Effector memory CD8-positive, alpha-beta T cell (primary cell): ENCODE data around the gene ITIH3.
A peak's percentile ranks its signal among the peaks of the same experiment; 100 is the strongest.

ENCODE experiments used
- ATAC-seq: fragments of 150-1000 bp; cut with Tn5 transposase; replicated peaks from 2 replicates; pipeline ENCODE4 v1.10.0; 2021; ENCODE audit warnings: mild to moderate bottlenecking, moderate library complexity
- DNase-seq, 3 experiments: peaks; one replicate each; pipeline ENCODE4 v3.0.0; 2021
- H3K27ac Mint-ChIP-seq, 2 donors: one replicate each; pipeline ENCODE4 v1.8.0; 2022; ENCODE audit warnings: mild to moderate bottlenecking in 2 of 2, mixed read lengths in 2 of 2, moderate library complexity in 2 of 2
- H3K27me3 Mint-ChIP-seq, 2 donors: one replicate each; pipeline ENCODE4 v1.8.0; 2022; ENCODE audit warnings: mixed read lengths in 2 of 2
- H3K36me3 Mint-ChIP-seq: one replicate; pipeline ENCODE4 v1.8.0; 2022; ENCODE audit warnings: mild to moderate bottlenecking, moderate library complexity, mixed read lengths; ENCODE audit not compliant: insufficient read depth
- H3K4me1 Mint-ChIP-seq, 2 donors: one replicate each; pipeline ENCODE4 v1.8.0; 2022; ENCODE audit warnings: low read depth in 2 of 2, mixed read lengths in 2 of 2
- H3K4me3 Mint-ChIP-seq, 2 donors: one replicate each; pipeline ENCODE4 v1.8.0; 2022; ENCODE audit warnings: mild to moderate bottlenecking in 2 of 2, mixed read lengths in 2 of 2, moderate library complexity in 2 of 2
- H3K9me3 Mint-ChIP-seq, 2 donors: one replicate each; pipeline ENCODE4 v1.8.0; 2022; ENCODE audit warnings: mixed read lengths in 2 of 2

The ITIH3 gene

DNA sequence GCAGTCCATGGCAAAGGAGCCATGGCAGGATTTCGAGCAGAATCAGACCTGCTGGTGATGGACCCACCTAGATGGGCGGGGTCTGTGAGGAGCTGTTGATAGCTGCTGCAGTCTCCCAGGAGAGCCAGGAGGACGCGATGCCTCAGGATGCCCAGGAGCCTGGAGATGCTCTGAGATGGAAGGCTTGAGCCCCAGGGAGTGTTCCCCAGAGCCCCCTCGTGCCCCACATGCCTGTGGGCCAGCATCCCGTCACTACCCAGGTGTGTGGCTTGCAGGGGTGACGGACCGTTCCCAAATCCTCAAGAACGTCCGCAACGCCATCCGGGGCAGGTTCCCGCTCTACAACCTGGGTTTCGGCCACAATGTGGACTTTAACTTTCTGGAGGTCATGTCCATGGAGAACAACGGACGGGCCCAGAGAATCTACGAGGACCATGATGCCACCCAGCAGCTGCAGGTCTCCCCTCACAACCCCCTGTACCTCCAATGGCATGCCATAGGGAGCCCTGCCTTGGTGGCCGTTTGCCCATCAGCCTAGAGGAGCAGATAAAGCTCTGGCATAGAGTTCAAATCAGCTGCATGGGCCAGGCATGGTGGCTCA is 10.5 kb upstream of the ITIH3 start:
- Mint-ChIP-seq H3K4me1 (peaks cover 0 to 6% of the 10 kb centered on the region in 2 donors), H3K9me3 (no peaks in the 10 kb centered on the region), H3K4me3 (no peak overlapping the region), H3K27ac (no peak overlapping the region), H3K27me3 (peaks cover 6 to 38% of the 10 kb centered on the region in 2 donors), H3K36me3 (peaks cover 8% of the 10 kb centered on the region)
- no peak for ATAC-seq
- no peak for DNase-seq

DNA sequence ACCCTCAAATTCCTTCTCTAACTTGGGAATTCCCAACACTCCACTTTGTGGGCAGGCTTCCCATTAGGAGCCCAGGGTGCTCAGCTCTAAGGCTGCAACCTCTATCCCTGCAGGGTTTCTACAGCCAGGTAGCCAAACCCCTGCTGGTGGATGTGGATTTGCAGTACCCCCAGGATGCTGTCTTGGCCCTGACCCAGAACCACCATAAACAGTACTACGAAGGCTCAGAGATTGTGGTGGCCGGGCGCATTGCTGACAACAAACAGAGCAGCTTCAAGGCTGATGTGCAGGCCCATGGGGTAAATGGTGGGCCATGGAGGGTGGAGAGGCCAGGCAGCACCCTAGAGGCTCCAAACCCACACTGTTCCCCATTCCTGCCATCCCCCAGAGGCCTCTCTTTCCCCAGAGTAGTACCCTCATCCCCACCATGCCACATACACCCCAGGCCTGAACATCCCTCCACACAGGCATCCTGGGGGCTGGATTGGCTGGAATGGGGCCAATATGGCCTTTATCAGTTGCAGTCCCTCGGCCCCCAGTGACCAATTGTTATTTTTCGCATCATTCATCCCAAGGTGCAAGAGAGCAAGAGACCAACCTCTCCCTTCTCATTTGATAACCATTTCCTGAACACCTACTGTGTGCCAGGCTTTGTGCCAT is 9.5 kb upstream of the ITIH3 start:
- DNase-seq (no peak), ATAC-seq (no peak)
- Mint-ChIP-seq H3K36me3 (peaks cover 8% of the 10 kb centered on the region), H3K9me3 (no peaks in the 10 kb centered on the region), H3K4me3 (no peak overlapping the region), H3K4me1 (peaks cover 0 to 6% of the 10 kb centered on the region in 2 donors), H3K27me3 (peaks cover 6 to 40% of the 10 kb centered on the region in 2 donors), H3K27ac (peak overlapping the region in 1 of 2 donors; percentile 30)

DNA sequence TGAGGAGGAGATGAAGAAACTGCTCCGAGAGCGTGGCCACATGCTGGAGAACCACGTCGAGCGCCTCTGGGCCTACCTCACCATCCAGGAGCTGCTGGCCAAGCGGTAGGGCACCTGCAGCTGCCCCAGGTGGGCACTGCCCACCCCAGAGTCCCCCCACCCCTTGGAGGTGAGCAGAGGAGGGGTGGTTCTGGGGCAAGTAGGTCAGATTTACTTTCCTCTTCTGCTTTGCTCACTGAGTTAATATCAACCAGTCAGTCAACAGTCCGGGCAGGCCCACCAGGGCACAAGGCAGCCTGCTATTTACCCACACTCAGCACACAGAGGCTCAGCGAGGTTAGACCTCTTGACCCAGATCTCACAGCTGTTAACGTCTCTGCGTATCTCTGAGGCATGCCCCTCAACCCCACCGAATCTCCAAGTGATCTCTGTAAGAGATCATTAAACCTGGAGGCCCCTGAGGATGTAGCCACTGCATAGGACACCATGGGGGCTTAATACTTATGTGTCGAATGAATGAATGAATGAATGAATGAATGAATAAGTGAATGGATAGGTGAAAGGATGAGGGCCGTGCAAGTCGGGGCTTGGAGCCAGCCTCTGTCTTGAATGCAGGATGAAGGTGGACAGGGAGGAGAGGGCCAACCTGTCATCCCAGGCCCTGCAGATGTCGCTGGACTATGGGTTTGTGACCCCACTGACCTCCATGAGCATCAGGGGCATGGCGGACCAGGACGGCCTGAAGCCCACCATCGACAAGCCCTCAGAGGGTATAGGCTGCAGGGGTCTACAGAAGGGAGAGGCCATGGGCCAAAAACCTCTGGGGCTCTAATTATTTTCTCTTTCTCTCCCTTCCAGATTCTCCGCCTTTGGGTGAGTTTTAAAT is 8.0 kb upstream of the ITIH3 start:
- Mint-ChIP-seq H3K27ac (no peak overlapping the region), H3K4me1 (peaks cover 0 to 6% of the 10 kb centered on the region in 2 donors), H3K27me3 (peaks cover 6 to 40% of the 10 kb centered on the region in 2 donors), H3K9me3 (no peaks in the 10 kb centered on the region), H3K36me3 (peaks cover 8% of the 10 kb centered on the region), H3K4me3 (no peak overlapping the region)
- ATAC-seq, result no peak
- DNase-seq, result no peak

DNA sequence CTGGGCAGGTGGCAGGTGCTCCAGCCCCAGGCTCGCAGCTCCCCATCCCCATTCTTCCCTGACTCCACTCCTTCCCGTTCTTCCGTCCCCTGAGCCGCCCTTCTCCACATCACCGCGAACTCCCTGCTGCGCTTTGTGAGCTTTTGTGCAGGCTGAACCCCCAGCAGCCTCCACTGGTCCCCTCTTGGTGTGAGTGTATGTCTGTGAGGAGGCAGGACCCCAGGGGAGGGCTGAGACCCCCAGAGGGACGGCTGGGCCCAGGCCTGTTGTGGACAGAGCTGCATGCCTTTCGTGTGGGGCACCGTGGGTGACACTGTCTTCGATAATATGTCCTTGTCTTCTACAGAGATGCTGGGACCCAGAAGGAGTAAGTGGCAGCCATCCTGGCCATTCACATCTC is 7.3 kb upstream of the ITIH3 start:
- DNase-seq (no peak), ATAC-seq (no peak)
- H3K4me3 Mint-ChIP-seq, result no peak overlapping the region

DNA sequence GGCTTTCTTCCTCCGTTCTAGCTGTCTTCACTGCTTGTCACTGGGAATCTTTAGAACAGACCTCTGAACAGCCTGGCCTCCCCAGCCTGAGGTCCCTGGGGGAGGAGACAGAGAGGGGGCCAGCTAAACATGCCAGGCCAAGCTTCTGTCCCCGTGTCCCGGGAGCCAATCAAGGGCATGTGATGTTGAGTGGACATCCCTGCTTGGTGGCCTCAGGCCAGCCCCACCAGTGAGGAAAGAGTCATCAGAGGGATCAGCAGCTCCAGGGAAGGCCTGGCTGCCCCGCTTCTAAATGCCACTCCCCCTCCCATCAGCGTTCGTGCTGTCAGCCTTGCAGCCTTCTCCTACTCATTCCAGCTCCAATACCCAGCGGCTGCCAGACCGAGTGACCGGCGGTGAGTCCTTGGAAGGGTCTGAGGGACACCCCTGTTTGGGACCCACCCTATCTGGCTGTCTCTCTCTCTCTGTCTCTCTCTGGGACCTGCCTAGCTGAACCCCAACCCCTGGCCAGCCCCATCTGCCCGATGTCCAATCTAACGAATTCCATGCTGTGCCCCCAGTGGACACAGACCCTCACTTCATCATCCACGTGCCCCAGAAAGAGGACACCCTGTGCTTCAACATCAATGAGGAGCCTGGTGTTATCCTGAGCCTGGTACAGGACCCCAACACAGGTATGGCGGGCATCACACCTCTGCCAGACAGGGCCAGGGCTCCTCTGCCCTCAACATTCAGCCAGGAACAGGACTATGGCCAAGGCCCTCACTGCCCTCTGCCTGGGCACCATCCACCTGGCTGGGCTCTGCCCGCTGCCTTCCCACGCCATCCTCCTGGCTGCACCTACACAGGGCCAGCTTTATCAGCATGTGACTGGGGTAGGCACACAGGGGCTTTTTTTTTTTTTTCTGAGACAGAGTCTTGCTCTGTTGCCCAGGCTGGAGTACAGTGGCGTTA is 6.6 kb upstream of the ITIH3 start:
- ATAC-seq (no peak), DNase-seq (no peak)
- Mint-ChIP-seq H3K9me3 (no peaks in the 10 kb centered on the region), H3K27ac (no peak overlapping the region), H3K4me1 (peaks cover 0 to 1% of the 10 kb centered on the region in 2 donors), H3K4me3 (no peak overlapping the region), H3K36me3 (peaks cover 4% of the 10 kb centered on the region), H3K27me3 (peaks cover 6 to 33% of the 10 kb centered on the region in 2 donors)

More for the DNA sequence above, 7.3 kb upstream of the ITIH3 start:
- H3K36me3 Mint-ChIP-seq, result peaks cover 8% of the 10 kb centered on the region
- H3K27ac Mint-ChIP-seq, result no peak overlapping the region
- H3K4me1 Mint-ChIP-seq, result peaks cover 0 to 1% of the 10 kb centered on the region in 2 donors
- peaks cover 6 to 34% of the 10 kb centered on the region in 2 donors for H3K27me3 Mint-ChIP-seq
- no peaks in the 10 kb centered on the region for H3K9me3 Mint-ChIP-seq

DNA sequence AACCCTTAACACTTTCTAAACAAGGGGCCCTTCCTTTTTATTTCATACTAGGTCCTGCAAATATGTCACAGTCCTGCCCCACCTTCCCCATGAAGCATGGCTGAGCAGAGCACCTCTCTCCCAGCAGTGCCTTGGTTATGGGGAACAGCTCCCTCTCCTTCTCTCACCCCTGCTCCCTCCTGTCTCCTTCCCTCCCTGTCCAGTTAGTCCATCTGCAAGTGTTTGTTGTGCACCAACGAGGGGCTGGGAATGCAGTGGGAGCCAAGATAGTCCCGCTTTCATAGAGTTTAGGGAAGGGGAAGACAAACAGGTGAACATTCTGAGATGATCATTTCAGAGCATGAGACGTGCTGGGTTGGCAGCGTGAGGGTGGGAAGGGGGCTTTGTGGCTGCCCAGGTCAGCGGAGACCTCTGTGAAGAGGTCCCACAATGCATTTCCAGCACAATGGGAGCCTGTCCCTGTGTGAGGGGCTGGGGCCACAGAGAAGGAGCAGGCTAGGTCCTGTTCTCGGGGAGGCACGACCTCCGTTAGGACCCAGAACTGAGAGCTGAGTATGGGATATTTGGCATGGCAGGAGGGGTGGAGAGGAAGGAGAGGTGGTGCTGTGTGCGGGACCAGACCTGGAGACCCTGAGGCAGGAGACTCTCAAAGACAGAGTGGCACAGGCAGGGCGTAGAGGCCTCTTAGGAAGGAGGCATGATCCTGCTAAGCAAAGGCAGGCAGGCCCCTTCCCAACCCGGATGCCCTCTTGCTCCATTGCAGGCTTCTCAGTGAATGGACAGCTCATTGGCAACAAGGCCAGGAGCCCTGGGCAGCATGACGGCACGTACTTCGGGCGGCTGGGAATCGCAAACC is 5.5 kb upstream of the ITIH3 start:
- Mint-ChIP-seq H3K27ac (no peak overlapping the region), H3K27me3 (peaks cover 0 to 24% of the 10 kb centered on the region in 2 donors), H3K9me3 (no peaks in the 10 kb centered on the region), H3K36me3 (peaks cover 4% of the 10 kb centered on the region), H3K4me1 (peaks cover 0 to 1% of the 10 kb centered on the region in 2 donors), H3K4me3 (no peak overlapping the region)
- no peak for DNase-seq
- ATAC-seq, result no peak

DNA sequence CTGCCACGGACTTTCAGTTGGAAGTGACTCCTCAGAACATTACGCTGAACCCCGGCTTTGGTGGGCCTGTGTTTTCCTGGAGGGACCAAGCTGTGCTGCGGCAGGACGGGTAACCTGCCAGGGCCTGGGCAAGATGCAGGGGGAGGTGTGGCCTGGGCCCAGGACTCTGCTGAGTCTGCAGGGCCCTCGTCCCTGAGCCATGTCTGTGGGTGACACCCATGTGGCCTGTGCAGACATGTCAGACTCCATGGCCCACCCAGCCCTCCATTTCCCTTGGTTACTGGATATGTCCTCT is 4.9 kb upstream of the ITIH3 start:
- ATAC-seq, result no peak
- no peak overlapping the region for H3K27ac Mint-ChIP-seq
- H3K9me3 Mint-ChIP-seq, result no peaks in the 10 kb centered on the region
- DNase-seq, result no peak
- peaks cover 0 to 24% of the 10 kb centered on the region in 2 donors for H3K27me3 Mint-ChIP-seq
- H3K4me1 Mint-ChIP-seq, result peaks cover 0 to 1% of the 10 kb centered on the region in 2 donors
- peaks cover 4% of the 10 kb centered on the region for H3K36me3 Mint-ChIP-seq
- H3K4me3 Mint-ChIP-seq, result no peak overlapping the region

DNA sequence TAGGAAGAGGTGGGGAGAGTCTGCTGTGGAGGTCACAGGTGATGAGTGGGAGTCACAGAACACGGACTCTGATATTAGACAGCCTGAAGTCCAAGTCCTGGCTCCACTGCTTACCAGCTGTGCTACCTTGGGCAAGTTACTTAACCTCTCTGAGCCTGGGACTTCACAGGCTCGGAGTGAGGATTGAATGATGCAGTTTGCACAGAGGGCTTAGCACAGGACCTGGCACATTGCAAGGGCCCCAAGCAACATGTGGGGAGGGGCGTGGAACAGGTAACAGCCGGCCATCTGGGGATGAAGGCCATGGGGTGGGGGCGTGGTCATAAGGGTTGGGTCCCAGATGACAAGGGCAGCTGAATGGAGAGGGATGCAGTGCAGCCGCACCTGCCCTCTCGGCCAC is 4.3 kb upstream of the ITIH3 start:
- Mint-ChIP-seq H3K9me3 (no peaks in the 10 kb centered on the region), H3K4me3 (no peak overlapping the region), H3K27ac (no peak overlapping the region), H3K27me3 (peaks cover 0 to 18% of the 10 kb centered on the region in 2 donors), H3K36me3 (peaks cover 3% of the 10 kb centered on the region), H3K4me1 (peaks cover 0 to 1% of the 10 kb centered on the region in 2 donors)
- DNase-seq, result no peak
- ATAC-seq, result no peak

DNA sequence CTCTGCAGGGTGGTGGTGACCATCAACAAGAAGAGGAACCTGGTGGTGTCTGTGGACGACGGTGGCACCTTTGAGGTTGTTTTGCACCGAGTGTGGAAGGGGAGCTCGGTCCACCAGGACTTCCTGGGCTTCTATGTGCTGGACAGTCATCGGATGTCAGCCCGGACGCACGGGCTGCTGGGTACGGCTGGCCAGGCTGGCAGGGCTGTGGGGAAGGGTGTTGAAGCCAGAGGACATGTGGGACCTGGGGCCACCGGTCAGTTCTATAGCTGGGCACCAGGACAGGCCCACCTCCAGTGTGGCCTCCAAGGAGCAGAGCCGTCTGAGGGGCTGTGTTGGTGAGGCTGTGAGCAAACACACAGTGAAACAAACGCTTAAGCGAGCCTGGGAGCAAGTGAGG is 3.9 kb upstream of the ITIH3 start:
- Mint-ChIP-seq H3K27ac (no peak overlapping the region), H3K27me3 (peaks cover 0 to 14% of the 10 kb centered on the region in 2 donors), H3K4me1 (peaks cover 0 to 1% of the 10 kb centered on the region in 2 donors), H3K36me3 (no peaks in the 10 kb centered on the region), H3K4me3 (no peak overlapping the region), H3K9me3 (no peaks in the 10 kb centered on the region)
- DNase-seq, result no peak
- ATAC-seq, result no peak

DNA sequence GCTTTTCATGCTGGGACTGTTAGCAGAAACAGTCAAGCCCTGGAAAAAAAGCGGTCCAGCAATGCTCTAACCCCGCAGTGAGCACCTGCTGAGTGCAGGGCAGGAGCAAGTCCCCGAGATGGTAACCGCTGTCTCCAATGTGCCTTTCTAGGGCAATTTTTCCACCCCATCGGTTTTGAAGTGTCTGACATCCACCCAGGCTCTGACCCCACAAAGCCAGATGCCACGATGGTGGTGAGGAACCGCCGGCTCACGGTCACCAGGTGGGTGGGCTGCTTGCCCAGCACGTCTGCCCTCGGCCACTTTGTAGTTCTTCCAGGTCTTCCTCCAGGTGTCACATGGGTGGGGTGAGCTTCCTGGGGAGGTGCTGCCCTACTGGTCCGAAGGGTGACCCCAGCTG is 3.2 kb upstream of the ITIH3 start:
- DNase-seq, result no peak
- no peak overlapping the region for H3K27ac Mint-ChIP-seq
- H3K36me3 Mint-ChIP-seq, result no peaks in the 10 kb centered on the region
- peaks cover 0 to 14% of the 10 kb centered on the region in 2 donors for H3K27me3 Mint-ChIP-seq
- H3K9me3 Mint-ChIP-seq, result no peaks in the 10 kb centered on the region
- H3K4me1 Mint-ChIP-seq, result peaks cover 0 to 1% of the 10 kb centered on the region in 2 donors
- no peak overlapping the region for H3K4me3 Mint-ChIP-seq
- no peak for ATAC-seq

DNA sequence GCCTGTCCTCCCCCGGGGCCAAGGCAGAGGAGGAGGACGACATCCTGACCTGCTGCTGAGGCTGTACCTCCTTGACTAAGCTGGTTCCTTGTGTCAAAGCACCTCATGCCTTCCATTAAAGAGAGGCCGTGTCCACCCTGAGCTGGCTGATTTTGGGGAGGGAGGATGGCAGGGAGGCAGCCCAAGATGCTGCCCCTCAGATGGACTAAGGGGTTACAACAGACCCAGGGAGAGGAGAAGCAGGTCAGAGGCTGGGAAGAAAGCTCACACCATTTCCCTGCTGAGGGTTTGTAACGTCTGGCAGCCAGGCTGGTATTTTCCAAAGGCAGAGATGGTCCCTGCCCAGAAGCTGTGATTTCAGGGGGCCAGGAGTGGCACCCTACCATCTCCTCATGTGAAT is 2.7 kb upstream of the ITIH3 start:
- H3K36me3 Mint-ChIP-seq, result no peaks in the 10 kb centered on the region
- peaks cover 0 to 1% of the 10 kb centered on the region in 2 donors for H3K4me1 Mint-ChIP-seq
- no peaks in the 10 kb centered on the region for H3K9me3 Mint-ChIP-seq
- no peak overlapping the region for H3K27ac Mint-ChIP-seq
- H3K27me3 Mint-ChIP-seq, result peaks cover 0 to 14% of the 10 kb centered on the region in 2 donors
- ATAC-seq (no peak), DNase-seq (no peak)
- H3K4me3 Mint-ChIP-seq, result no peak overlapping the region

DNA sequence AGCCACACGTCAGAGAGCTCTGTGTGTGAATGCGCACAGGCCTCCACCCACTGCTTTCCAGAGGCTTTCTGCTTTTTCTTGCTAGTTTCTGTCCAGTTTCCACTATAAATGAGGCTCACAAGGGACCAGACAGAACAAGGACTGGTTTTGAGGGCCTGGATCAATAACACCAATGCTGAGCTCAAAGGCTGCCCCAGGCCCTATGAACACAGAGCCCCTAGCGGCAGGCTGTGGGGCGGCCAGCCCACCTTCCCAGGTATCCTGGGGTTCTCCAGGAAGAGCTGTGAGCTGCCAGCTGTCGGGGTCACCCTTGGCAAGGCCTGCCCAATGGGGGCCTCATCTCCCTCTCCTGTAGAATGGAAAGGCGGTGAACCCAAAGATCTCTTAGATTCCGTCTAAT is 2.2 kb upstream of the ITIH3 start:
- no peaks in the 10 kb centered on the region for H3K9me3 Mint-ChIP-seq
- H3K36me3 Mint-ChIP-seq, result no peaks in the 10 kb centered on the region
- no peak overlapping the region for H3K4me3 Mint-ChIP-seq
- peaks cover 0 to 1% of the 10 kb centered on the region in 2 donors for H3K4me1 Mint-ChIP-seq
- ATAC-seq (no peak), DNase-seq (no peak)
- peaks cover 0 to 14% of the 10 kb centered on the region in 2 donors for H3K27me3 Mint-ChIP-seq
- H3K27ac Mint-ChIP-seq, result no peak overlapping the region
